ENCODE results near the gene P2RY6.

DNA sequence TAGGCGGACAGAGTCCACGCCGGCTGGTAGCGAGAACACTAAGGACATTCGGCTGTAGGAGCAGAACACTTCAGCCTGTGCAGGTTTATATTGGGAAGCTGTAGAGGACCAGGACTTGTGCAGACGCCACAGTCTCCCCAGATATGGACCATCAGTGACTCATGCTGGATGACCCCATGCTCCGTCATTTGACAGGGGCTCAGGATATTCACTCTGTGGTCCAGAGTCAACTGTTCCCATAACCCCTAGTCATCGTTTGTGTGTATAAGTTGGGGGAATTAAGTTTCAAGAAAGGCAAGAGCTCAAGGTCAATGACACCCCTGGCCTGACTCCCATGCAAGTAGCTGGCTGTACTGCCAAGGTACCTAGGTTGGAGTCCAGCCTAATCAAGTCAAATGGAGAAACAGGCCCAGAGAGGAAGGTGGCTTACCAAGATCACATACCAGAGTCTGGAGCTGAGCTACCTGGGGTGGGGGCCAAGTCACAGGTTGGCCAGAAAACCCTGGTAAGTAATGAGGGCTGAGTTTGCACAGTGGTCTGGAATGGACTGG, 36.8 kb upstream of the P2RY6 start:
- TF ChIP-seq POLR2A (IDR thresholded peaks at IDR 0.05), result no peak
- TF ChIP-seq, protein P1, sequence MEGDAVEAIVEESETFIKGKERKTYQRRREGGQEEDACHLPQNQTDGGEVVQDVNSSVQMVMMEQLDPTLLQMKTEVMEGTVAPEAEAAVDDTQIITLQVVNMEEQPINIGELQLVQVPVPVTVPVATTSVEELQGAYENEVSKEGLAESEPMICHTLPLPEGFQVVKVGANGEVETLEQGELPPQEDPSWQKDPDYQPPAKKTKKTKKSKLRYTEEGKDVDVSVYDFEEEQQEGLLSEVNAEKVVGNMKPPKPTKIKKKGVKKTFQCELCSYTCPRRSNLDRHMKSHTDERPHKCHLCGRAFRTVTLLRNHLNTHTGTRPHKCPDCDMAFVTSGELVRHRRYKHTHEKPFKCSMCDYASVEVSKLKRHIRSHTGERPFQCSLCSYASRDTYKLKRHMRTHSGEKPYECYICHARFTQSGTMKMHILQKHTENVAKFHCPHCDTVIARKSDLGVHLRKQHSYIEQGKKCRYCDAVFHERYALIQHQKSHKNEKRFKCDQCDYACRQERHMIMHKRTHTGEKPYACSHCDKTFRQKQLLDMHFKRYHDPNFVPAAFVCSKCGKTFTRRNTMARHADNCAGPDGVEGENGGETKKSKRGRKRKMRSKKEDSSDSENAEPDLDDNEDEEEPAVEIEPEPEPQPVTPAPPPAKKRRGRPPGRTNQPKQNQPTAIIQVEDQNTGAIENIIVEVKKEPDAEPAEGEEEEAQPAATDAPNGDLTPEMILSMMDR (IDR thresholded peaks at IDR 0.05), result no peak
